Measurements from ENCODE around the gene TXNDC5. TPM values are rescaled to one million over a fixed set of nuclear protein-coding genes. Genes with fewer than 3 reads are reported as not detected.
A peak's percentile ranks its signal among the peaks of the same experiment; 100 is the strongest.

Gene TXNDC5
- total RNA-seq, 2 experiments from 2014 or later: 312 to 319 TPM

DNA sequence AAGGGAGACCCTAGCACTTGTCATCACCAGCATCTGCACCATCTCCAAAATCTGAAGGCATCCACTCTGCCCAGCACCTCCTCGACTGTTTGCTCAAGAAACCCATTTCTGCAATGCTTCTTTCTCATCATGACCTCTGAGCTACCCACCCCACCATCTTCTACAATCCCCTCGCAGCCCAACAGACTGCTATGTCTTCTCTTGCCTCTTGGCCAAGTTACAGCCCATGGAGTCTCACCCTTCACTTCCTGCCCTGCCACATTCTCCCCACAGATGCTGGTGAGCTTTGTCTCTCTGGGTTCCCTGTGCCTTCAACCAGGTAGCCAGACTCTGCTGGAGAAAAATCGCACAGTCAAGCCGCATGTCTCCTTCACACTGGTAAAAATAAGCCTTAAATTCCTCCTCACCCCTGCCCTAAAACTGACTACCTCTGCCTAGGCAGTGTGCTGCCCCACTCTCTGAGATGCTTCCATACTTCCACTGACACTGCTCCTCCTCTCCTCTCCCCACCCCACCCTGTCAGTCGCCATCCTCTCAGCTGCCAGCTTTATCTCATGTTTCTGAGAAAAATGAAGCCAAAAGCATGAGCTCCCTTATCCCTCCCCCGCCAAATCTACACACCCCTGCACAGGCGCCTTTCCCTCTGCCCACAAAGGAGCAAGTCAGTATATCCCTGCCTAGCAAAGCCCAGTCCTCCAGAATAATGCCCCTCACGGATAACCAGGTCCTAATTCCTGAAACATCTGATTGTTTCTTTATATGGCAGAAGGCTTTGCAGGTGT lies 2.3 kb upstream of the TXNDC5 start:
- TF ChIP-seq EZH2phosphoT487 (IDR thresholded peaks at IDR 0.05; ENCODE audit: borderline replicate concordance, low read depth, low read length) (no peak), CTCF (conservative IDR thresholded peaks at IDR 0.05; ENCODE audit: low read length) (no peak)
- H4K20me1 ChIP-seq (ENCODE audit: insufficient read depth, low read length): no peaks in the 10 kb centered on the region
- H3K4me3 ChIP-seq (ENCODE audit: low read depth, low read length, poor library complexity, severe bottlenecking): peak overlapping the region; percentile 70
- CTCF ChIA-PET (ENCODE audit: unreplicated experiment): interaction anchor here (1.8 kb wide), 1 partner anchor 9 kb away, joined by 4 read pairs; no protein-coding TSS in a partner anchor
- POLR2A ChIA-PET: interaction anchor here (0.8 to 7.4 kb wide), 13 partner anchors 10 to 508 kb away, joined by 3 to 58 read pairs (median 4); no protein-coding TSS in a partner anchor
- H3K27ac ChIP-seq (ENCODE audit: low read depth, low read length, poor library complexity, severe bottlenecking): peak overlapping the region; percentile 96
- peaks cover 11% of the 10 kb centered on the region; the same call in 1 of the 2 replicates for H3K9me3 ChIP-seq (ENCODE audit: low read length)
- peak; percentile 54 for DNase-seq (ENCODE audit: low spot score)
- peaks cover 24% of the 10 kb centered on the region for H3K79me2 ChIP-seq (ENCODE audit: insufficient read depth, low read depth, low read length)
- intact Hi-C loops (cut with micrococcal nuclease; ENCODE audit: unreplicated experiment): loop anchor here (10.0 kb wide), 1 partner anchor 1328 kb away; the partner anchor contains the start of gene LY86
- BruUV-seq (replicated peaks): no TSS peak
- no peaks in the 10 kb centered on the region for H3K9me2 ChIP-seq (ENCODE audit: insufficient read depth, low read length)
- H3K4me2 ChIP-seq (ENCODE audit: low read length): peak overlapping the region; percentile 98
- H3K36me3 ChIP-seq (ENCODE audit: insufficient read depth, low read length): peaks cover 25% of the 10 kb centered on the region
- peaks cover 82% of the 10 kb centered on the region for H3K4me1 ChIP-seq (ENCODE audit: insufficient read depth, low read length, poor library complexity, severe bottlenecking)
- peak overlapping the region; percentile 67 for H2AFZ ChIP-seq (ENCODE audit: low read length)

GRCh38 chr6:7912024-7912423 lies 1.4 kb upstream of the TXNDC5 start:
- H4K20me1 ChIP-seq (ENCODE audit: insufficient read depth, low read length): 0 out of 2 replicates have a peak, but pooled peaks cover 4% of the 10 kb centered on the region
- peak overlapping the region; percentile 98 for H3K4me2 ChIP-seq (ENCODE audit: low read length)
- TF ChIP-seq EZH2phosphoT487 (IDR thresholded peaks at IDR 0.05; ENCODE audit: borderline replicate concordance, low read depth, low read length): no peak
- no peak for TF ChIP-seq CTCF (conservative IDR thresholded peaks at IDR 0.05; ENCODE audit: low read length)
- H2AFZ ChIP-seq (ENCODE audit: low read length): peak overlapping the region; percentile 67; the same call in 1 of the 2 replicates
- DNase-seq (ENCODE audit: low spot score): no peak
- H3K27ac ChIP-seq (ENCODE audit: low read depth, low read length, poor library complexity, severe bottlenecking): peak overlapping the region; percentile 96
- no TSS peak for BruUV-seq (replicated peaks)
- ChIA-PET CTCF (ENCODE audit: unreplicated experiment) (interaction anchor here (1.8 kb wide), 1 partner anchor 8 kb away, joined by 4 read pairs; no protein-coding TSS in a partner anchor), POLR2A (interaction anchor here (0.8 to 5.2 kb wide), 12 partner anchors 9 to 507 kb away, joined by 3 to 39 read pairs (median 4); no protein-coding TSS in a partner anchor)
- peaks cover 82% of the 10 kb centered on the region for H3K4me1 ChIP-seq (ENCODE audit: insufficient read depth, low read length, poor library complexity, severe bottlenecking)
- peak overlapping the region; percentile 70 for H3K4me3 ChIP-seq (ENCODE audit: low read depth, low read length, poor library complexity, severe bottlenecking)
- H3K9me2 ChIP-seq (ENCODE audit: insufficient read depth, low read length): no peaks in the 10 kb centered on the region
- H3K36me3 ChIP-seq (ENCODE audit: insufficient read depth, low read length): peaks cover 34% of the 10 kb centered on the region
- peaks cover 11% of the 10 kb centered on the region; the same call in 1 of the 2 replicates for H3K9me3 ChIP-seq (ENCODE audit: low read length)
- intact Hi-C loops (cut with micrococcal nuclease; ENCODE audit: unreplicated experiment): loop anchor here (10.0 kb wide), 1 partner anchor 1327 kb away; the partner anchor contains the start of gene LY86
- H3K79me2 ChIP-seq (ENCODE audit: insufficient read depth, low read depth, low read length): peaks cover 33% of the 10 kb centered on the region

Data from OCI-LY7 (cell line).